Measurements from ENCODE around the gene SUPT3H.

Gene SUPT3H

DNA sequence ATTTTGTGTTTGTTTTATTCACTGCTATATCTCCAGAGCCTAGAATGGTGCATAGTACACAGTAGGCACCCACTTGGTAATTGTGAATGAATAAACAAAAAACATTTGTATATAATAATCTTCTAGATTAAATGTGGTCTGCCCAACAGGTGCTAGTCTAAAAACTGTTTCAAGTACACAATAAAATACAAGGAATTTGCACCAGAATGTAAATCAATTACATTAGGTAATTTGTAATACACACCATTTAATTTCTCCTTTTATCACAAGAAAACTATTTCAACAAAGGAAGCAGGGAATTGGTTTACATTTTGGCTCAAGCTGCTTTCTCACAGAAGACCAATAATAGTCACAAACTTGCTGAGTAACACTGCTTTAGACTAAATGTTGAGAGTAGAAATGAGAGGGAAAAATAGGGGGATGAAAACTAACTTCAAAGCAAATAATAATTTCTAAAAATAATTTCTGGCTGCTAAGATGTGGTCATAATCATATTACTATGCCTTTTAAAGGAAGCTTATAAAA is 27.5 kb downstream of the SUPT3H start:
- TF ChIP-seq EGR1 (IDR thresholded peaks at IDR 0.05) (no peak), TCF12 (IDR thresholded peaks at IDR 0.05; ENCODE audit: low read depth) (no peak), ZBTB7A (IDR thresholded peaks at IDR 0.05; ENCODE audit: low read depth) (no peak), NFIC (IDR thresholded peaks at IDR 0.05) (no peak), RAD21 (IDR thresholded peaks at IDR 0.05; ENCODE audit: low read depth) (no peak), TAF1 (IDR thresholded peaks at IDR 0.05; ENCODE audit: low read depth) (no peak), CREB1 (IDR thresholded peaks at IDR 0.05; ENCODE audit: low read depth) (no peak), YY1 (IDR thresholded peaks at IDR 0.05; ENCODE audit: low read depth) (no peak), FOXM1 (IDR thresholded peaks at IDR 0.05; ENCODE audit: borderline replicate concordance, low read depth) (no peak), CEBPB (IDR thresholded peaks at IDR 0.05) (no peak), TEAD4 (IDR thresholded peaks at IDR 0.05) (no peak), EP300 (IDR thresholded peaks at IDR 0.05; ENCODE audit: borderline replicate concordance) (no peak), REST (IDR thresholded peaks at IDR 0.05; ENCODE audit: low read depth) (no peak)
- TF ChIP-seq, protein P1, sequence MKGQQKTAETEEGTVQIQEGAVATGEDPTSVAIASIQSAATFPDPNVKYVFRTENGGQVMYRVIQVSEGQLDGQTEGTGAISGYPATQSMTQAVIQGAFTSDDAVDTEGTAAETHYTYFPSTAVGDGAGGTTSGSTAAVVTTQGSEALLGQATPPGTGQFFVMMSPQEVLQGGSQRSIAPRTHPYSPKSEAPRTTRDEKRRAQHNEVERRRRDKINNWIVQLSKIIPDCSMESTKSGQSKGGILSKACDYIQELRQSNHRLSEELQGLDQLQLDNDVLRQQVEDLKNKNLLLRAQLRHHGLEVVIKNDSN (IDR thresholded peaks at IDR 0.05) = no peak
- TF ChIP-seq, protein P2, sequence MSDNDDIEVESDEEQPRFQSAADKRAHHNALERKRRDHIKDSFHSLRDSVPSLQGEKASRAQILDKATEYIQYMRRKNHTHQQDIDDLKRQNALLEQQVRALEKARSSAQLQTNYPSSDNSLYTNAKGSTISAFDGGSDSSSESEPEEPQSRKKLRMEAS (IDR thresholded peaks at IDR 0.05) = no peak

GRCh38 chr6:45344900-45345299 is 32.8 kb downstream of the SUPT3H start:
- TF ChIP-seq, protein P1 (IDR thresholded peaks at IDR 0.05) = no peak

GRCh38 chr6:45328523-45328922 is 49.2 kb downstream of the SUPT3H start:
- TF ChIP-seq CREB1 (IDR thresholded peaks at IDR 0.05; ENCODE audit: low read depth) (no peak), TCF12 (IDR thresholded peaks at IDR 0.05; ENCODE audit: low read depth) (no peak), EGR1 (IDR thresholded peaks at IDR 0.05) (no peak), RAD21 (IDR thresholded peaks at IDR 0.05; ENCODE audit: low read depth) (no peak), TAF1 (IDR thresholded peaks at IDR 0.05; ENCODE audit: low read depth) (no peak), TEAD4 (IDR thresholded peaks at IDR 0.05) (no peak), NFIC (IDR thresholded peaks at IDR 0.05) (no peak), ZBTB7A (IDR thresholded peaks at IDR 0.05; ENCODE audit: low read depth) (no peak), EP300 (IDR thresholded peaks at IDR 0.05; ENCODE audit: borderline replicate concordance) (no peak), YY1 (IDR thresholded peaks at IDR 0.05; ENCODE audit: low read depth) (no peak), FOXM1 (IDR thresholded peaks at IDR 0.05; ENCODE audit: borderline replicate concordance, low read depth) (no peak), REST (IDR thresholded peaks at IDR 0.05; ENCODE audit: low read depth) (no peak)
- TF ChIP-seq, protein P1 (IDR thresholded peaks at IDR 0.05) = no peak
- TF ChIP-seq, protein P2 (IDR thresholded peaks at IDR 0.05) = no peak

DNA sequence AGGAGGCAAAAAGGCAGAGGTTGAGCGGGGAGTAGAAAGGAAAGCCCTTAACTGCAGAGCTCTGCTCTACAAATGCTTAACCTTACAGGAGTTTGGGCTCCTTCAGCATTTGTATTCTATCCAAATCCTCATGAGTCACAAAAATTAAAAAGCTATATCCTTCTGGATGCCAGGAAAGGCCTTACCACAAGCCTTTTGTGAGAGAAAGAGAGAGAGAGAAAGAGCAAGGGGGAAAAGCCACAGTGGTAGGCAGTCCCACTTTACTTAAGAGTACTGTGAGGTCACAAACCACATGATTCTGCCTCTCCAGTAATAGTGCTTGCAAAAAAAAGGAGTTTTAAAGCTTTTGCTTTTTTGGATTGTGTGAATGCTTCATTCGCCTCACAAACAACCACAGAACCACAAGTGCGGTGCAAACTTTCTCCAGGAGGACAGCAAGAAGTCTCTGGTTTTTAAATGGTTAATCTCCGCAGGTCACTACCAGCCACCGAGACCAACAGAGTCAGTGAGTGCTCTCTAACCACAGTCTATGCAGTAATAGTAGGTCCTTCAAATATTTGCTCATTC is 49.7 kb downstream of the SUPT3H start, which contains the start of gene RUNX2:
RUNX2 (plus strand) TSS at position 375 of the 567 bp plus-strand sequence. CDS start 397 bp downstream, outside the sequence.
- TF ChIP-seq YY1 (IDR thresholded peaks at IDR 0.05; ENCODE audit: low read depth) (no peak), RAD21 (IDR thresholded peaks at IDR 0.05; ENCODE audit: low read depth) (no peak)

GRCh38 chr6:45326698-45327417 is 50.9 kb downstream of the SUPT3H start:
- TF ChIP-seq, protein P1 (IDR thresholded peaks at IDR 0.05) = no peak
